Mucosa of gallbladder (tissue), 1 donor: ENCODE measurements around the gene RIC8A. TPM values are rescaled to one million over a fixed set of nuclear protein-coding genes. Genes with fewer than 3 reads are reported as not detected.
"Not testable (repeated sequence)": the region's sequence is repeated elsewhere in the genome, so short reads cannot be mapped to it uniquely, and the experiment has no call there.

Experiments
- DNase-seq: peaks from one replicate; pipeline ENCODE4 v3.0.0-alpha.2; 2020; ENCODE audit warnings: low spot score
- total RNA-seq: library from RNA; stranded (reverse); gene quantifications from one replicate; pipeline ENCODE4 v1.2.1, GENCODE V29; 2021
- donor health status: DM: no; HTN: no; CAD: no.

The RIC8A gene
- total RNA-seq, 1 donor from 2014 or later, result 109 TPM

GRCh38 chr11:218815-219593 lies 11.5 kb downstream of the RIC8A start:
- DNase-seq, result no peak

GRCh38 chr11:220641-221215 lies 13.2 kb downstream of the RIC8A start:
- not testable (repeated sequence) for DNase-seq

GRCh38 chr11:221539-221938 lies 14.0 kb downstream of the RIC8A start:
- no peak for DNase-seq

GRCh38 chr11:221998-222789 lies 14.7 kb downstream of the RIC8A start:
- DNase-seq, result no peak

- no peak for DNase-seq
These were observed 15.7 kb downstream of the RIC8A start for GRCh38 chr11:223026-223789.

- DNase-seq, result no peak
These were observed 16.4 kb downstream of the RIC8A start for GRCh38 chr11:223884-224283.

GRCh38 chr11:224424-224823 lies 16.9 kb downstream of the RIC8A start:
- DNase-seq, result no peak

- no peak for DNase-seq
These were observed 18.4 kb downstream of the RIC8A start for GRCh38 chr11:225734-226453.

GRCh38 chr11:227824-228379 lies 20.4 kb downstream of the RIC8A start:
- DNase-seq, result no peak

- no peak for DNase-seq
These were observed 22.9 kb downstream of the RIC8A start for GRCh38 chr11:230431-230830.

GRCh38 chr11:232783-233565 lies 25.5 kb downstream of the RIC8A start:
- DNase-seq, result no peak

GRCh38 chr11:235180-235579 lies 27.7 kb downstream of the RIC8A start:
- no peak for DNase-seq

GRCh38 chr11:235609-235996 lies 28.1 kb downstream of the RIC8A start:
- no peak for DNase-seq

- DNase-seq, result peak; percentile 86
These were observed 28.7 kb downstream of the RIC8A start, which contains the start of gene SIRT3 for GRCh38 chr11:235997-236773. Gene SIRT3, minus strand, starts transcription at chr11:236342. Its CDS starts 14 bp downstream, at chr11:236328.

GRCh38 chr11:236774-237767 lies 29.6 kb downstream of the RIC8A start, which contains the start of gene PSMD13:
Gene PSMD13, plus strand, starts transcription at chr11:236976. Its CDS starts 74 bp downstream, at chr11:237050.
- DNase-seq, result peak; percentile 85

GRCh38 chr11:238346-238745 lies 30.8 kb downstream of the RIC8A start:
- DNase-seq, result not testable (repeated sequence)

- no peak for DNase-seq
These were observed 32.8 kb downstream of the RIC8A start for GRCh38 chr11:240315-240714.

GRCh38 chr11:241634-242033 lies 34.1 kb downstream of the RIC8A start:
- DNase-seq, result no peak
